ENCODE data around the gene ABCD2.
A peak's percentile ranks its signal among the peaks of the same experiment; 100 is the strongest.
"Not testable (repeated sequence)": the region's sequence is repeated elsewhere in the genome, so short reads cannot be mapped to it uniquely, and the experiment has no call there.

Gene ABCD2

GRCh38 chr12:39619660-39620433 is at the start of gene ABCD2:
ABCD2 (minus strand) TSS chr12:39619803; CDS start chr12:39619615, 188 bp downstream.
- peak; percentile 81 for DNase-seq

GRCh38 chr12:39660101-39660500 is 40.5 kb upstream of the ABCD2 start:
- DNase-seq = no peak

GRCh38 chr12:39647383-39647782 is 27.8 kb upstream of the ABCD2 start:
- no peak for DNase-seq

GRCh38 chr12:39646963-39647362 is 27.4 kb upstream of the ABCD2 start:
- no peak for DNase-seq

- no peak for DNase-seq
Measured at GRCh38 chr12:39643052-39643451, 23.4 kb upstream of the ABCD2 start.

- no peak for DNase-seq
Measured at GRCh38 chr12:39638840-39639239, 19.2 kb upstream of the ABCD2 start.

GRCh38 chr12:39638178-39638577 is 18.6 kb upstream of the ABCD2 start:
- no peak for DNase-seq

- DNase-seq = no peak
Measured at GRCh38 chr12:39632670-39633069, 13.1 kb upstream of the ABCD2 start.

GRCh38 chr12:39628836-39629235 is 9.2 kb upstream of the ABCD2 start:
- no peak for DNase-seq

GRCh38 chr12:39627914-39628313 is 8.3 kb upstream of the ABCD2 start:
- DNase-seq = no peak

GRCh38 chr12:39626033-39626814 is 6.6 kb upstream of the ABCD2 start:
- no peak for DNase-seq

GRCh38 chr12:39623919-39624318 is 4.3 kb upstream of the ABCD2 start:
- DNase-seq = no peak

- DNase-seq = not testable (repeated sequence)
Measured at GRCh38 chr12:39623160-39623559, 3.6 kb upstream of the ABCD2 start.

GRCh38 chr12:39622306-39622705 is 2.7 kb upstream of the ABCD2 start:
- no peak for DNase-seq

GRCh38 chr12:39621670-39622069 is 2.1 kb upstream of the ABCD2 start:
- no peak for DNase-seq

- DNase-seq = no peak
Measured at GRCh38 chr12:39620659-39621658, 1.4 kb upstream of the ABCD2 start.

GRCh38 chr12:39619316-39619659 is 315 bp downstream of the ABCD2 start:
- DNase-seq = no peak

GRCh38 chr12:39618701-39619100 is 902 bp downstream of the ABCD2 start:
- DNase-seq = no peak

- no peak for DNase-seq
Measured at GRCh38 chr12:39617887-39618286, 1.7 kb downstream of the ABCD2 start.

GRCh38 chr12:39616666-39617065 is 2.9 kb downstream of the ABCD2 start:
- DNase-seq = no peak

GRCh38 chr12:39616251-39616650 is 3.4 kb downstream of the ABCD2 start:
- DNase-seq = no peak

- DNase-seq = no peak
Measured at GRCh38 chr12:39613525-39613924, 6.1 kb downstream of the ABCD2 start.

- no peak for DNase-seq
Measured at GRCh38 chr12:39612250-39612649, 7.4 kb downstream of the ABCD2 start.
